SKM-1 (cell line): ENCODE results near the gene PAPPA2.
"Not testable (repeated sequence)": the region's sequence is repeated elsewhere in the genome, so short reads cannot be mapped to it uniquely, and the experiment has no call there.

Experiments
- DNase-seq: peaks from one replicate; lab custom pipeline; 2025; ENCODE audit not compliant: unreplicated experiment; lab: John Stamatoyannopoulos, UW

The PAPPA2 gene

GRCh38 chr1:176602388-176603004 is 139.5 kb downstream of the PAPPA2 start:
- DNase-seq, result no peak

- DNase-seq, result no peak
Observed at GRCh38 chr1:176603696-176604095, 140.7 kb downstream of the PAPPA2 start.

GRCh38 chr1:176604461-176604860 is 141.5 kb downstream of the PAPPA2 start:
- no peak for DNase-seq

- DNase-seq, result no peak
Observed at GRCh38 chr1:176605176-176605575, 142.2 kb downstream of the PAPPA2 start.

GRCh38 chr1:176609556-176610408 is 146.8 kb downstream of the PAPPA2 start:
- no peak for DNase-seq

- no peak for DNase-seq
Observed at GRCh38 chr1:176612791-176613190, 149.8 kb downstream of the PAPPA2 start.

- DNase-seq, result no peak
Observed at GRCh38 chr1:176617881-176618280, 154.9 kb downstream of the PAPPA2 start.

GRCh38 chr1:176619261-176619660 is 156.3 kb downstream of the PAPPA2 start:
- no peak for DNase-seq

GRCh38 chr1:176625365-176625764 is 162.4 kb downstream of the PAPPA2 start:
- DNase-seq, result no peak

GRCh38 chr1:176626572-176627061 is 163.6 kb downstream of the PAPPA2 start:
- DNase-seq, result no peak

- no peak for DNase-seq
Observed at GRCh38 chr1:176628775-176629174, 165.8 kb downstream of the PAPPA2 start.

- DNase-seq, result not testable (repeated sequence)
Observed at GRCh38 chr1:176634733-176635132, 171.8 kb downstream of the PAPPA2 start.

- no peak for DNase-seq
Observed at GRCh38 chr1:176638713-176639526, 175.9 kb downstream of the PAPPA2 start.

- no peak for DNase-seq
Observed at GRCh38 chr1:176643536-176643935, 180.6 kb downstream of the PAPPA2 start.

GRCh38 chr1:176648556-176648955 is 185.6 kb downstream of the PAPPA2 start:
- no peak for DNase-seq

GRCh38 chr1:176656257-176656995 is 193.5 kb downstream of the PAPPA2 start:
- no peak for DNase-seq

- no peak for DNase-seq
Observed at GRCh38 chr1:176669782-176670181, 206.8 kb downstream of the PAPPA2 start.

- no peak for DNase-seq
Observed at GRCh38 chr1:176670853-176671252, 207.9 kb downstream of the PAPPA2 start.

- no peak for DNase-seq
Observed at GRCh38 chr1:176682830-176683535, 220.0 kb downstream of the PAPPA2 start.
